SK-N-SH (cell line): ENCODE data around the gene RABL6. TPM values are rescaled to one million over a fixed set of nuclear protein-coding genes. Genes with fewer than 3 reads are reported as not detected.

ENCODE experiments used
- CTCF ChIA-PET: fragments of 300-600, 350-600 bp; formaldehyde crosslinking; extraction: SDS; loops from one replicate; lab custom pipeline; 2021; lab: Yijun Ruan, JAX
- POLR2A ChIA-PET: fragments of 350-600 bp; sonication (Branson Sonifier 250); formaldehyde crosslinking; extraction: SDS; loops from one replicate; lab custom pipeline; 2020; ENCODE audit warnings: antibody characterized with exemption, inconsistent platforms; lab: Yijun Ruan, JAX
- DNase-seq: peaks from one replicate; pipeline ENCODE4 v3.0.0; 2012
- H2AFZ ChIP-seq: fragments of 200-600 bp; sonication (generic); 2 replicates; pipeline ENCODE4 v1.8.1; 2016; ENCODE audit warnings: antibody characterized with exemption, mild to moderate bottlenecking, low read depth
- H3F3A ChIP-seq: fragments of 200-600 bp; sonication (generic); replicated peaks from 2 replicates; pipeline ENCODE3; 2016; ENCODE audit warnings: antibody characterized with exemption, mild to moderate bottlenecking; ENCODE audit not compliant: insufficient read depth
- H3K27ac ChIP-seq, 2 experiments: fragments of 200-500 bp in 1 of 2; fragments of 200-600 bp in 1 of 2; sonication (Bioruptor generic) in 1 of 2; sonication (generic), shearing (Covaris generic) in 1 of 2; 2 replicates each; pipeline versions ENCODE4 v1.5.1 to v1.6.1; 2014 to 2016; ENCODE audit warnings: low read depth in 2 of 2, inconsistent platforms in 1 of 2, low read length in 1 of 2, mild to moderate bottlenecking in 1 of 2, mixed read lengths in 1 of 2
- H3K27me3 ChIP-seq: fragments of 200-600 bp; sonication (generic), shearing (Covaris generic); 2 replicates; pipeline ENCODE4 v1.6.1; 2016; ENCODE audit warnings: mixed run types; ENCODE audit not compliant: insufficient read depth
- H3K36me3 ChIP-seq, 2 experiments: fragments of 200-500 bp in 1 of 2; fragments of 200-600 bp in 1 of 2; sonication (Bioruptor generic) in 1 of 2; sonication (generic) in 1 of 2; replicated peaks in 1 of 2; 2 replicates each; pipeline versions ENCODE3 to v1.5.1; 2014 to 2016; ENCODE audit warnings: low read length in 1 of 2, mild to moderate bottlenecking in 1 of 2; ENCODE audit not compliant: insufficient read depth in 2 of 2, control insufficient read depth in 1 of 2
- H3K4me1 ChIP-seq, 2 experiments: fragments of 200-500 bp in 1 of 2; fragments of 200-600 bp in 1 of 2; sonication (Bioruptor generic) in 1 of 2; sonication (generic), shearing (Covaris generic) in 1 of 2; 2 replicates each; pipeline versions ENCODE4 v1.5.1 to v1.6.1; 2014 to 2016; ENCODE audit warnings: low read depth in 1 of 2, low read length in 1 of 2, mixed run types in 1 of 2; ENCODE audit not compliant: insufficient read depth in 2 of 2, control insufficient read depth in 1 of 2
- H3K4me2 ChIP-seq: fragments of 200-600 bp; sonication (generic), shearing (Covaris generic); 2 replicates; pipeline ENCODE4 v1.6.1; 2017; ENCODE audit warnings: mixed run types
- H3K4me3 ChIP-seq, 2 experiments: fragments of 200-500 bp in 1 of 2; fragments of 200-600 bp in 1 of 2; sonication (Bioruptor generic) in 1 of 2; sonication (generic), shearing (Covaris generic) in 1 of 2; 2 replicates each; pipeline versions ENCODE4 v1.5.1 to v1.8.1; 2014 to 2016; ENCODE audit warnings: low read depth in 2 of 2, inconsistent platforms in 1 of 2, low read length in 1 of 2, mild to moderate bottlenecking in 1 of 2, mixed read lengths in 1 of 2, moderate library complexity in 1 of 2
- H3K79me2 ChIP-seq: fragments of 200-600 bp; sonication (generic); 2 replicates; pipeline ENCODE4 v1.8.1; 2017; ENCODE audit warnings: mild to moderate bottlenecking; ENCODE audit not compliant: insufficient read depth
- H3K9ac ChIP-seq: fragments of 200-600 bp; sonication (generic); 2 replicates; pipeline ENCODE4 v1.6.1; 2017; ENCODE audit warnings: mixed run types
- H3K9me2 ChIP-seq: fragments of 200-600 bp; sonication (generic); 2 replicates; pipeline ENCODE4 v1.6.1; 2017; ENCODE audit warnings: mixed run types
- H3K9me3 ChIP-seq: fragments of 200-600 bp; sonication (generic); 2 replicates; pipeline ENCODE4 v1.6.1; 2017; ENCODE audit warnings: mixed run types, mild to moderate bottlenecking, moderate library complexity
- H4K20me1 ChIP-seq: fragments of 200-600 bp; sonication (generic); 2 replicates; pipeline ENCODE4 v1.6.1; 2017; ENCODE audit warnings: mild to moderate bottlenecking, mixed run types; ENCODE audit not compliant: insufficient read depth
- CHD2 ChIP-seq: fragments of 150-350 bp; IDR thresholded peaks from 2 replicates; pipeline ENCODE4 v1.6.1; 2018; ENCODE audit warnings: low read length; ENCODE audit not compliant: partially characterized antibody
- CTCF ChIP-seq: fragments of 200-600 bp; sonication (generic); IDR thresholded peaks from 2 replicates; pipeline ENCODE4 v1.6.1; 2017; ENCODE audit warnings: antibody characterized with exemption, mild to moderate bottlenecking, moderate library complexity
- ELF1 ChIP-seq: IDR thresholded peaks from 2 replicates; pipeline ENCODE4 v1.4.0; 2012
- EP300 ChIP-seq, 2 experiments: IDR thresholded peaks; 2 replicates each; pipeline versions ENCODE4 v1.4.0 to v1.6.1; 2012; ENCODE audit warnings: borderline replicate concordance in 1 of 2, low read depth in 1 of 2, low read length in 1 of 2
- EZH2phosphoT487 ChIP-seq: fragments of 200-600 bp; sonication (generic); IDR thresholded peaks from 2 replicates; pipeline ENCODE4 v1.6.1; 2017; ENCODE audit warnings: low read depth, mixed run types, mild to moderate bottlenecking, antibody characterized with exemption, moderate library complexity, borderline replicate concordance
- FOSL2 ChIP-seq: IDR thresholded peaks from 2 replicates; pipeline ENCODE4 v1.4.0; 2012; ENCODE audit warnings: low read depth, mild to moderate bottlenecking, moderate library complexity, borderline replicate concordance
- FOXJ3 ChIP-seq: sonication (generic); formaldehyde crosslinking; IDR thresholded peaks from 2 replicates; pipeline ENCODE4 v1.5.1; 2020; ENCODE audit warnings: mild to moderate bottlenecking, missing genetic modification reagents
- FOXM1 ChIP-seq: IDR thresholded peaks from 2 replicates; pipeline ENCODE4 v1.4.0; 2012; ENCODE audit warnings: low read depth, mild to moderate bottlenecking
- GATA2 ChIP-seq: sonication (generic); formaldehyde crosslinking; IDR thresholded peaks from 2 replicates; pipeline ENCODE4 v1.5.0; 2020; ENCODE audit warnings: mild to moderate bottlenecking, missing genetic modification reagents
- JUND ChIP-seq: IDR thresholded peaks from 2 replicates; pipeline ENCODE4 v1.4.0; 2012
- MXI1 ChIP-seq: IDR thresholded peaks from 2 replicates; pipeline ENCODE4 v1.6.1; 2012; ENCODE audit warnings: mild to moderate bottlenecking, low read depth, low read length, improper control_type of control experiment
- NFIC ChIP-seq: IDR thresholded peaks from 2 replicates; pipeline ENCODE4 v1.4.0; 2012; ENCODE audit warnings: borderline replicate concordance
- PBX3 ChIP-seq: IDR thresholded peaks from 2 replicates; pipeline ENCODE4; 2012
- POLR2AphosphoS5 ChIP-seq: IDR thresholded peaks from 2 replicates; pipeline ENCODE4 v1.6.1; 2012; ENCODE audit warnings: low read depth, low read length
- RAD21 ChIP-seq: IDR thresholded peaks from 2 replicates; pipeline ENCODE4 v1.6.1; 2012; ENCODE audit warnings: mild to moderate bottlenecking, low read length
- RFX5 ChIP-seq: IDR thresholded peaks from 2 replicates; pipeline ENCODE4 v1.6.1; 2012; ENCODE audit warnings: mild to moderate bottlenecking, improper control_type of control experiment, low read length
- RXRA ChIP-seq: IDR thresholded peaks from 2 replicates; pipeline ENCODE4 v1.4.0; 2012; ENCODE audit warnings: low read depth, mild to moderate bottlenecking, borderline replicate concordance
- TCF12 ChIP-seq: IDR thresholded peaks from 2 replicates; pipeline ENCODE4 v1.4.0; 2012
- TEAD4 ChIP-seq: IDR thresholded peaks from 2 replicates; pipeline ENCODE4 v1.4.0; 2012; ENCODE audit warnings: mild to moderate bottlenecking, borderline replicate concordance; ENCODE audit not compliant: insufficient read depth
- USF1 ChIP-seq: IDR thresholded peaks from 2 replicates; pipeline ENCODE4 v1.4.0; 2012; ENCODE audit warnings: low read depth, borderline replicate concordance
- USF2 ChIP-seq: fragments of 150-350 bp; IDR thresholded peaks from 2 replicates; pipeline ENCODE4 v1.6.1; 2017; ENCODE audit warnings: antibody characterized with exemption, low read length, low read depth, borderline replicate concordance
- YY1 ChIP-seq: IDR thresholded peaks from 2 replicates; pipeline ENCODE4 v1.4.0; 2012; ENCODE audit warnings: low read depth, mild to moderate bottlenecking
- WGBS: methylation state at CpG from one replicate; pipeline ENCODE4 v1.1.6; 2017; ENCODE audit warnings: low lambda C conversion rate; 5-methylcytosine and 5-hydroxymethylcytosine counted together
- polyA plus RNA-seq, 3 experiments: library from polyadenylated mRNA; depleted of rRNA; stranded (reverse); fragments of >200 nt; gene quantifications; 2 replicates each; pipeline ENCODE4 v1.2.3, GENCODE V29; 2012

Gene RABL6
- polyA plus RNA-seq, 1 of the 3 experiments (the other 2 are of a cell fraction), result 43.6 TPM

- Histone ChIP-seq H3K4me1 (peaks cover 0 to 11% of the 10 kb centered on the region in 2 experiments; a peak in 1 of 4 replicates), H3K27ac (no peak within 1 kb of the TSS), H3K27me3 (no peaks in the 10 kb centered on the region; the same call in 1 of the 2 replicates), H3K36me3 (no peaks in the 10 kb centered on the region), H3K9me3 (no peaks in the 10 kb centered on the region), H3F3A (no peaks in the 10 kb centered on the region), H3K79me2 (no peaks in the 10 kb centered on the region), H3K9ac (no peak within 1 kb of the TSS), H3K4me2 (no peak within 1 kb of the TSS), H2AFZ (no peak within 1 kb of the TSS), H4K20me1 (no peaks in the 10 kb centered on the region), H3K9me2 (no peaks in the 10 kb centered on the region), H3K4me3 (no peak within 1 kb of the TSS)
- CTCF ChIA-PET, result interaction anchor here (1.3 to 1.9 kb wide), 2 partner anchors 21 to 28 kb away, joined by 3 to 5 read pairs; no protein-coding TSS in a partner anchor
- WGBS, result 70% methylated on average over 5 of the region's 14 CpGs
- POLR2A ChIA-PET, result no interaction called here
- TF ChIP-seq JUND (no peak), EP300 (IDR thresholded peaks at IDR 0.05; ENCODE audit: borderline replicate concordance in 1 of 2, low read depth in 1 of 2, low read length in 1 of 2) (no peak), FOXM1 (no peak), NFIC (no peak), YY1 (no peak), FOSL2 (no peak), RXRA (no peak), CTCF (no peak), PBX3 (no peak), USF2 (no peak), RFX5 (no peak), POLR2AphosphoS5 (no peak)
- DNase-seq, result no peak
Observed at GRCh38 chr9:136764301-136764891, 43.4 kb upstream of the RABL6 start, which contains the start of gene LCN15. Gene LCN15 (minus strand): TSS chr9:136764518. CDS start chr9:136764488, 30 bp downstream.

GRCh38 chr9:136765041-136765440 is 42.7 kb upstream of the RABL6 start:
- H3K4me1 ChIP-seq, result peaks cover 0 to 14% of the 10 kb centered on the region in 2 experiments; a peak in 1 of 4 replicates
- TF ChIP-seq MXI1, result no peak
- TF ChIP-seq ELF1, result no peak
- TF ChIP-seq GATA2 (CRISPR knock-in tag), result no peak
- no peak for TF ChIP-seq RXRA
- TF ChIP-seq FOXM1, result no peak
- no peak for TF ChIP-seq POLR2AphosphoS5
- TF ChIP-seq EZH2phosphoT487, result no peak
- no peak for TF ChIP-seq PBX3
- TF ChIP-seq JUND, result no peak
- TF ChIP-seq TCF12, result no peak
- no peak for TF ChIP-seq FOXJ3 (CRISPR knock-in tag)
- no peak for TF ChIP-seq FOSL2
- no peak for TF ChIP-seq RAD21
- TF ChIP-seq CHD2, result no peak
- no peak for TF ChIP-seq YY1
- no peak for TF ChIP-seq TEAD4
- TF ChIP-seq USF1, result no peak
- TF ChIP-seq NFIC, result no peak
- CTCF ChIA-PET, result no interaction called here
- H3K27ac ChIP-seq, result no peak overlapping the region
- H3K79me2 ChIP-seq, result no peaks in the 10 kb centered on the region
- H3K27me3 ChIP-seq, result no peaks in the 10 kb centered on the region; the same call in 1 of the 2 replicates
- no peak overlapping the region for H3K9ac ChIP-seq
- no peaks in the 10 kb centered on the region for H3F3A ChIP-seq
- no peak overlapping the region for H2AFZ ChIP-seq
- H3K9me2 ChIP-seq, result no peaks in the 10 kb centered on the region
- POLR2A ChIA-PET, result no interaction called here
- no peak overlapping the region for H3K4me3 ChIP-seq
- H3K36me3 ChIP-seq, result no peaks in the 10 kb centered on the region
- no peak overlapping the region for H3K4me2 ChIP-seq
- no peaks in the 10 kb centered on the region for H4K20me1 ChIP-seq
- 92% methylated on average over 1 of the region's 14 CpGs for WGBS
- DNase-seq, result no peak
- no peaks in the 10 kb centered on the region for H3K9me3 ChIP-seq
